MCF 10A (cell line): ENCODE measurements around the gene DIP2C. TPM values are rescaled to one million over a fixed set of nuclear protein-coding genes. Genes with fewer than 3 reads are reported as not detected.
"Not testable (repeated sequence)": the region's sequence is repeated elsewhere in the genome, so short reads cannot be mapped to it uniquely, and the experiment has no call there.

ENCODE experiments used
- BruUV-seq: library from RNA; stranded (reverse); fragments of 400-500 nt; replicated peaks from 2 replicates; lab custom pipeline; 2021; lab: Mats Ljungman, UMichigan
- CTCF ChIA-PET: fragments of 300-600 bp; sonication (Branson Sonifier 250); formaldehyde crosslinking; extraction: SDS; loops from one replicate; lab custom pipeline; 2021; ENCODE audit warnings: antibody characterized with exemption, inconsistent platforms; lab: Yijun Ruan, JAX
- POLR2A ChIA-PET: fragments of 300-600, 350-650 bp; sonication (Branson Sonifier 250); formaldehyde crosslinking; extraction: SDS; loops from one replicate; lab custom pipeline; 2020; ENCODE audit warnings: antibody characterized with exemption, inconsistent platforms; lab: Yijun Ruan, JAX
- DNase-seq: peaks from one replicate; pipeline ENCODE4 v3.0.0-alpha.2; 2018; ENCODE audit not compliant: unreplicated experiment
- H3K27ac Mint-ChIP-seq: one replicate; pipeline ENCODE4 v1.8.0; 2022; ENCODE audit warnings: mild to moderate bottlenecking, low read depth, mixed read lengths; ENCODE audit not compliant: unreplicated experiment
- H3K27me3 Mint-ChIP-seq: one replicate; pipeline ENCODE4 v1.8.0; 2022; ENCODE audit warnings: mixed read lengths; ENCODE audit not compliant: insufficient read depth, unreplicated experiment
- H3K36me3 Mint-ChIP-seq: one replicate; pipeline ENCODE4 v1.8.0; 2022; ENCODE audit warnings: mild to moderate bottlenecking, moderate library complexity, mixed read lengths; ENCODE audit not compliant: insufficient read depth, unreplicated experiment
- H3K4me1 Mint-ChIP-seq: one replicate; pipeline ENCODE4 v1.8.0; 2022; ENCODE audit warnings: mixed read lengths; ENCODE audit not compliant: insufficient read depth, unreplicated experiment
- H3K4me3 Mint-ChIP-seq: one replicate; pipeline ENCODE4 v1.8.0; 2022; ENCODE audit warnings: mild to moderate bottlenecking, moderate library complexity, mixed read lengths; ENCODE audit not compliant: unreplicated experiment
- H3K9me3 Mint-ChIP-seq: one replicate; pipeline ENCODE4 v1.8.0; 2022; ENCODE audit warnings: mixed read lengths; ENCODE audit not compliant: unreplicated experiment
- intact Hi-C: fragments of 100-400 bp; cut with micrococcal nuclease; formaldehyde crosslinking; loops from 2 replicates; pipeline ENCODE4 v1.14.1; 2022
- total RNA-seq: library from RNA; stranded (reverse); gene quantifications from 2 replicates; pipeline ENCODE4 v1.2.3, GENCODE V29; 2022
- TF ChIP-seq, protein P1 (sequence below): fragments of 200-600 bp; IDR thresholded peaks from one replicate; pipeline ENCODE4 v1.8.0; 2022; ENCODE audit warnings: antibody characterized with exemption, mild to moderate bottlenecking; ENCODE audit not compliant: unreplicated experiment

The DIP2C gene
- total RNA-seq, 1 experiment from 2014 or later, result 0.37 TPM

DNA sequence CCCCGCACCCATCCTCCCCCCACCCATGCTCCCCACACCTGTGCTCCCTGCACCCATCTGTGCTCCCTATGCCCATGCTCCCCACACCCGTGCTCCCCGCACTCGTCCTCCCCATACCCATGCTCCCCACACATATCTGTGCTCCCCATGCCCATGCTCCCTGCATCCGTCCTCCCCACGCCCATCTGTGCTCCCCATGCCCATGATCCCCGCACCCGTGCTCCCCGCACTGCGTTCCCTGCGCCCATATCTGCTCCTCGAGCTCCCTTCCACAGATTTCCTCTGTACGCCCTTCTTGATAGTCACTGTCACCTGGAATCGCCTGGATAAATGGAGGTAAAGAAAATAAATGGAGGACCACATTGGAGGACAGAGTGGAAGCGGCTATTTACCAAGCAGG, 9.9 kb downstream of the DIP2C start:
- ChIA-PET POLR2A (no interaction called here), CTCF (no interaction called here)
- Mint-ChIP-seq H3K27ac (no peak overlapping the region), H3K36me3 (no peaks in the 10 kb centered on the region), H3K9me3 (no peaks in the 10 kb centered on the region), H3K27me3 (peaks cover 39% of the 10 kb centered on the region), H3K4me3 (no peak overlapping the region), H3K4me1 (no peaks in the 10 kb centered on the region)
- no peak for DNase-seq
- no TSS peak for BruUV-seq
- TF ChIP-seq, protein P1, sequence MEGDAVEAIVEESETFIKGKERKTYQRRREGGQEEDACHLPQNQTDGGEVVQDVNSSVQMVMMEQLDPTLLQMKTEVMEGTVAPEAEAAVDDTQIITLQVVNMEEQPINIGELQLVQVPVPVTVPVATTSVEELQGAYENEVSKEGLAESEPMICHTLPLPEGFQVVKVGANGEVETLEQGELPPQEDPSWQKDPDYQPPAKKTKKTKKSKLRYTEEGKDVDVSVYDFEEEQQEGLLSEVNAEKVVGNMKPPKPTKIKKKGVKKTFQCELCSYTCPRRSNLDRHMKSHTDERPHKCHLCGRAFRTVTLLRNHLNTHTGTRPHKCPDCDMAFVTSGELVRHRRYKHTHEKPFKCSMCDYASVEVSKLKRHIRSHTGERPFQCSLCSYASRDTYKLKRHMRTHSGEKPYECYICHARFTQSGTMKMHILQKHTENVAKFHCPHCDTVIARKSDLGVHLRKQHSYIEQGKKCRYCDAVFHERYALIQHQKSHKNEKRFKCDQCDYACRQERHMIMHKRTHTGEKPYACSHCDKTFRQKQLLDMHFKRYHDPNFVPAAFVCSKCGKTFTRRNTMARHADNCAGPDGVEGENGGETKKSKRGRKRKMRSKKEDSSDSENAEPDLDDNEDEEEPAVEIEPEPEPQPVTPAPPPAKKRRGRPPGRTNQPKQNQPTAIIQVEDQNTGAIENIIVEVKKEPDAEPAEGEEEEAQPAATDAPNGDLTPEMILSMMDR, result no peak
- intact Hi-C loops, result no loop called here

DNA sequence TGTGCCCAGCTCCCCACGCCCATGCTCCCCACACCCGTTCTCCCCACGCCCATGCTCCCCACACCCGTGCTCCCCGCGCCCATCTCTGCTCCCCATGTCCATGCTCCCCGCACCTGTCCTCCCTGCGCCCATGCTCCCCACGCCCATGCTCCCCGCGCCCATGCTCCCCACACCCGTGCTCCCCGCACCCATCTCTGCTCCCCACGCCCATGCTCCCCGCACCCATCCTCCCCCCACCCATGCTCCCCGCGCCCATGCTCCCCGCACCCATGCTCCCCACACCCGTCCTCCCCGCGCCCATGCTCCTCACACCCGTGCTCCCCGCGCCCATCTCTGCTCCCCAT, 10.8 kb downstream of the DIP2C start:
- H3K27me3 Mint-ChIP-seq, result peaks cover 44% of the 10 kb centered on the region
- BruUV-seq, CTCF ChIA-PET, DNase-seq, H3K36me3 Mint-ChIP-seq, H3K4me1 Mint-ChIP-seq, H3K9me3 Mint-ChIP-seq, intact Hi-C loops, H3K4me3 Mint-ChIP-seq, POLR2A ChIA-PET, H3K27ac Mint-ChIP-seq: not testable (repeated sequence)

DNA sequence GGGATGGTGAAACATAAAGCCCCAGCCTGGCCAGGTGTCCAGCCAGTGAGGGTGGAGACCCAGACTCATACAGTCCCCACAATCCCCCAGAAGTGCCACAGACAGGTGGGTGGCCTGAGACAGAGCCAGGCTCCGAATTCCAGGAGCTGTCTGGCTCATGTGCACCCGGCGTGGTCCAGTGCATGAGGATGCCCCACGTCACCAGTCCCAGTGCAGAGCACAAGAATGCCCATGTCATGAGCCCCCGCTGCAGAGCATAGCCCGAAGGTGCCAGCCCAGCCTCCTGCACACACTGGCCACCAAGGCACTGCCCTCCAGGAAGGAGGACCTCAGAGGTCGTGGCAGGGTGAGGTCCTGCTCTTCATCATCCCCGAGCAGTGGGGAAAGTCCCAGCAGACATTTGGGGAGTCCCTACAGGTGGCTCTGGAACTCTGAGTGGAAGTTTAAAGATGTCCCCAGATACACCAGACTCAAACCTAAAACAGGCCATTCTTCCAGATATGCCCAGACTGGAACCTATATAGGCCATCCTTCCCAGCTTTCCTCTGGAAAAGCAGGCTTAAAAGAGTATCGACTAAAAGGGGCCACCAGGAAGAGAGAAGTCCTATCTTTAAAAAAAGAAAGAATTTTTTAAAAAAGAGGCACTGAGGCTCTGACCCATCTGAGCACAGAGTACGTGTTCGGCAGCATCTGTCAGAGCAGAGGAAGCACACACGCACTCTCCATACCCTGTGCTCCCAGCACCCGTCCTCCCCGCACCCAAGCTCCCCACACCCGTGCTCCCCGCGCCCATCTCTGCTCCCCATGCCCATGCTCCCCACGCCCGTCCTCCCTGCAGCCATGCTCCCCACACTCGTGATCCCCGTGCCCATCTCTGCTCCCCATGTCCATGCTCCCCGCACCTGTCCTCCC, 11.5 kb downstream of the DIP2C start:
- intact Hi-C loops, result no loop called here
- ChIA-PET CTCF (no interaction called here), POLR2A (no interaction called here)
- H3K4me3 Mint-ChIP-seq, result no peak overlapping the region
- H3K27me3 Mint-ChIP-seq, result peaks cover 42% of the 10 kb centered on the region
- DNase-seq, result no peak
- H3K4me1 Mint-ChIP-seq, result no peaks in the 10 kb centered on the region
- no peak overlapping the region for H3K27ac Mint-ChIP-seq
- TF ChIP-seq, protein P1, result no peak
- no peaks in the 10 kb centered on the region for H3K9me3 Mint-ChIP-seq
- no peaks in the 10 kb centered on the region for H3K36me3 Mint-ChIP-seq
- no TSS peak for BruUV-seq

DNA sequence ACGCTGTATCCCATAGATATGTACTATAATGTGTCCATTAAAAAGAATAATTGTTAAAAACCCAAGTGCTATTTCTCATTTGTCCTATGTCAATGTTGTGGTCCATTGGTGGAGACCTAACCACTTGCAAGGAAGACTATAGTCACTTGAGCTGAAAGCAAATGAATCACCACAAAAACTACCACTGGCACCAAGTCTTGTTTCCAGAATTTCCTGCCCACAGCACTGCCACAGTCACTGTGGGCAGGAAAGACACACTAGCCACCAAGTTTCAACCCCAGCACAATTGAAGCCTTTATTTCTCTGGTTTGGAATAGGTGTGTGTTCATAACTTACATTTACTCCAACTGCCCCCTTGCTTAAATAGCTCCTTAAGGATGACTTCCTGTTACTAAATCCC, 12.4 kb downstream of the DIP2C start:
- ChIA-PET CTCF (no interaction called here), POLR2A (no interaction called here)
- Mint-ChIP-seq H3K27ac (no peak overlapping the region), H3K9me3 (no peaks in the 10 kb centered on the region), H3K4me3 (no peak overlapping the region), H3K4me1 (no peaks in the 10 kb centered on the region), H3K36me3 (no peaks in the 10 kb centered on the region), H3K27me3 (peaks cover 39% of the 10 kb centered on the region)
- TF ChIP-seq, protein P1, result no peak
- intact Hi-C loops, result no loop called here
- BruUV-seq, result no TSS peak
- DNase-seq, result no peak
